Ectodermal cell (in vitro differentiated cells): ENCODE data around the gene MRPS7. TPM values are rescaled to one million over a fixed set of nuclear protein-coding genes. Genes with fewer than 3 reads are reported as not detected.
A peak's percentile ranks its signal among the peaks of the same experiment; 100 is the strongest.

Experiments
- H3K27ac ChIP-seq: 2 replicates; pipeline ENCODE4 v1.7.0; 2013; ENCODE audit warnings: mild to moderate bottlenecking, low read depth, low read length; ENCODE audit not compliant: insufficient read depth, poor library complexity, severe bottlenecking
- H3K27me3 ChIP-seq: 2 replicates; pipeline ENCODE4 v1.7.0; 2013; ENCODE audit warnings: mild to moderate bottlenecking, low read length; ENCODE audit not compliant: insufficient read depth, control insufficient read depth, poor library complexity, severe bottlenecking
- H3K36me3 ChIP-seq: one replicate; pipeline ENCODE4 v1.7.0; 2013; ENCODE audit warnings: low read length; ENCODE audit not compliant: control insufficient read depth, insufficient read depth
- H3K4me1 ChIP-seq: one replicate; pipeline ENCODE4 v1.7.0; 2013; ENCODE audit warnings: low read length; ENCODE audit not compliant: control insufficient read depth, insufficient read depth
- H3K4me3 ChIP-seq: 2 replicates; pipeline ENCODE4 v1.7.0; 2013; ENCODE audit warnings: low read depth, low read length, control low read depth; ENCODE audit not compliant: insufficient read depth
- H3K9me3 ChIP-seq: 2 replicates; pipeline ENCODE4 v1.7.0; 2013; ENCODE audit warnings: mild to moderate bottlenecking, low read length, moderate library complexity; ENCODE audit not compliant: control insufficient read depth
- WGBS, 2 experiments: methylation state at CpG; one replicate each; pipeline ENCODE4 v1.1.7; 2013; ENCODE audit warnings: missing lambda C conversion rate in 2 of 2; 5-methylcytosine and 5-hydroxymethylcytosine counted together
- polyA plus RNA-seq, 4 experiments: library from polyadenylated mRNA; stranded (reverse); fragments of 50-300 nt; gene quantifications; one replicate each; pipeline ENCODE4 v1.2.3, GENCODE V29; 2013

MRPS7 gene
- polyA plus RNA-seq (2013, experiment 1 of 4), result 99.9 TPM
- polyA plus RNA-seq (2013, experiment 2 of 4), result 102 TPM
- polyA plus RNA-seq (2013, experiment 3 of 4), result 86.5 TPM
- 87.3 TPM for polyA plus RNA-seq (2013, experiment 4 of 4)

- no peaks in the 10 kb centered on the region for H3K9me3 ChIP-seq
- H3K27ac ChIP-seq, result peak within 1 kb of the TSS; percentile 99
- WGBS, 2 experiments, result 0% methylated on average over 69 of the region's 69 CpGs
- peak within 1 kb of the TSS; percentile 98 for H3K4me3 ChIP-seq
- H3K4me1 ChIP-seq, result peaks cover 10% of the 10 kb centered on the region
- no peaks in the 10 kb centered on the region for H3K27me3 ChIP-seq
- peaks cover 23% of the 10 kb centered on the region for H3K36me3 ChIP-seq
Measured at GRCh38 chr17:75261336-75262111, at the start of gene MRPS7, which contains the start of gene GGA3. Gene MRPS7 (plus strand): TSS chr17:75261879. CDS start chr17:75261901, 22 bp downstream. Gene GGA3 (minus strand): TSS chr17:75261606. CDS start chr17:75261587, 19 bp downstream.

GRCh38 chr17:75218131-75218530 lies 43.5 kb upstream of the MRPS7 start:
- no peaks in the 10 kb centered on the region for H3K27me3 ChIP-seq
- peaks cover 40% of the 10 kb centered on the region for H3K36me3 ChIP-seq
- WGBS, 2 experiments, result 77 to 79% methylated on average over 6 of the region's 6 CpGs

GRCh38 chr17:75219815-75220214 lies 41.9 kb upstream of the MRPS7 start:
- no peaks in the 10 kb centered on the region for H3K4me1 ChIP-seq
- H3K27ac ChIP-seq, result no peak overlapping the region
- H3K36me3 ChIP-seq, result peaks cover 31% of the 10 kb centered on the region
- WGBS, 2 experiments, result 95 to 96% methylated on average over 3 of the region's 3 CpGs
- no peaks in the 10 kb centered on the region for H3K9me3 ChIP-seq
- no peaks in the 10 kb centered on the region for H3K27me3 ChIP-seq
- H3K4me3 ChIP-seq, result no peak overlapping the region

More at GRCh38 chr17:75218131-75218530, 43.5 kb upstream of the MRPS7 start:
- Histone ChIP-seq H3K4me3 (no peak overlapping the region), H3K9me3 (no peaks in the 10 kb centered on the region), H3K4me1 (no peaks in the 10 kb centered on the region), H3K27ac (peak overlapping the region; percentile 1)

- H3K36me3 ChIP-seq, result peaks cover 44% of the 10 kb centered on the region
- H3K27ac ChIP-seq, result no peak overlapping the region
- 87% methylated on average over 14 of the region's 14 CpGs for WGBS, 2 experiments
Measured at GRCh38 chr17:75225016-75225415, 36.7 kb upstream of the MRPS7 start.

GRCh38 chr17:75227729-75228128 lies 34.0 kb upstream of the MRPS7 start:
- Histone ChIP-seq H3K4me3 (no peak overlapping the region), H3K9me3 (no peaks in the 10 kb centered on the region), H3K36me3 (peaks cover 53% of the 10 kb centered on the region), H3K27ac (no peak overlapping the region), H3K4me1 (no peaks in the 10 kb centered on the region), H3K27me3 (no peaks in the 10 kb centered on the region)
- 95 to 96% methylated on average over 4 to 5 of the region's 5 CpGs for WGBS, 2 experiments

More at GRCh38 chr17:75225016-75225415, 36.7 kb upstream of the MRPS7 start:
- Histone ChIP-seq H3K9me3 (no peaks in the 10 kb centered on the region), H3K4me1 (no peaks in the 10 kb centered on the region), H3K27me3 (no peaks in the 10 kb centered on the region), H3K4me3 (no peak overlapping the region)

- Histone ChIP-seq H3K4me3 (no peak overlapping the region), H3K9me3 (no peaks in the 10 kb centered on the region), H3K27ac (no peak overlapping the region), H3K36me3 (peaks cover 57% of the 10 kb centered on the region), H3K27me3 (no peaks in the 10 kb centered on the region), H3K4me1 (no peaks in the 10 kb centered on the region)
- 97 to 98% methylated on average over 2 of the region's 2 CpGs for WGBS, 2 experiments
Measured at GRCh38 chr17:75228305-75228704, 33.4 kb upstream of the MRPS7 start.

- Histone ChIP-seq H3K27ac (no peak overlapping the region), H3K4me3 (no peak overlapping the region), H3K4me1 (no peaks in the 10 kb centered on the region), H3K36me3 (peaks cover 57% of the 10 kb centered on the region), H3K27me3 (no peaks in the 10 kb centered on the region), H3K9me3 (no peaks in the 10 kb centered on the region)
- WGBS, 2 experiments, result 95% methylated on average over 4 of the region's 4 CpGs
Measured at GRCh38 chr17:75228847-75229246, 32.8 kb upstream of the MRPS7 start.

- H3K4me3 ChIP-seq, result no peak overlapping the region
- peaks cover 68% of the 10 kb centered on the region for H3K36me3 ChIP-seq
Measured at GRCh38 chr17:75231071-75231470, 30.6 kb upstream of the MRPS7 start.

GRCh38 chr17:75231741-75232464 lies 29.8 kb upstream of the MRPS7 start:
- Histone ChIP-seq H3K36me3 (peaks cover 67% of the 10 kb centered on the region), H3K27me3 (no peaks in the 10 kb centered on the region), H3K27ac (no peak overlapping the region), H3K4me3 (no peak overlapping the region), H3K4me1 (no peaks in the 10 kb centered on the region), H3K9me3 (no peaks in the 10 kb centered on the region)
- WGBS, 2 experiments, result 96 to 97% methylated on average over 18 of the region's 18 CpGs

More at GRCh38 chr17:75231071-75231470, 30.6 kb upstream of the MRPS7 start:
- Histone ChIP-seq H3K27me3 (no peaks in the 10 kb centered on the region), H3K9me3 (no peaks in the 10 kb centered on the region), H3K27ac (no peak overlapping the region), H3K4me1 (no peaks in the 10 kb centered on the region)
- 94 to 96% methylated on average over 8 of the region's 8 CpGs for WGBS, 2 experiments

GRCh38 chr17:75232786-75233185 lies 28.9 kb upstream of the MRPS7 start:
- WGBS, 2 experiments, result 95 to 97% methylated on average over 13 of the region's 13 CpGs
- Histone ChIP-seq H3K27ac (no peak overlapping the region), H3K36me3 (peaks cover 65% of the 10 kb centered on the region), H3K4me1 (no peaks in the 10 kb centered on the region), H3K27me3 (no peaks in the 10 kb centered on the region), H3K9me3 (no peaks in the 10 kb centered on the region), H3K4me3 (no peak overlapping the region)
